Stimulated activated CD4-positive, alpha-beta T cell treated with anti-CD3 and anti-CD28 coated beads, Interleukin-4, amount 100 ng/mL, for 4 hours (primary cell): ENCODE data around the gene CDH4.

Experiments used
- DNase-seq, 2 experiments: peaks; one replicate each; pipeline ENCODE4 v3.0.0-alpha.2; 2020

The CDH4 gene

DNA sequence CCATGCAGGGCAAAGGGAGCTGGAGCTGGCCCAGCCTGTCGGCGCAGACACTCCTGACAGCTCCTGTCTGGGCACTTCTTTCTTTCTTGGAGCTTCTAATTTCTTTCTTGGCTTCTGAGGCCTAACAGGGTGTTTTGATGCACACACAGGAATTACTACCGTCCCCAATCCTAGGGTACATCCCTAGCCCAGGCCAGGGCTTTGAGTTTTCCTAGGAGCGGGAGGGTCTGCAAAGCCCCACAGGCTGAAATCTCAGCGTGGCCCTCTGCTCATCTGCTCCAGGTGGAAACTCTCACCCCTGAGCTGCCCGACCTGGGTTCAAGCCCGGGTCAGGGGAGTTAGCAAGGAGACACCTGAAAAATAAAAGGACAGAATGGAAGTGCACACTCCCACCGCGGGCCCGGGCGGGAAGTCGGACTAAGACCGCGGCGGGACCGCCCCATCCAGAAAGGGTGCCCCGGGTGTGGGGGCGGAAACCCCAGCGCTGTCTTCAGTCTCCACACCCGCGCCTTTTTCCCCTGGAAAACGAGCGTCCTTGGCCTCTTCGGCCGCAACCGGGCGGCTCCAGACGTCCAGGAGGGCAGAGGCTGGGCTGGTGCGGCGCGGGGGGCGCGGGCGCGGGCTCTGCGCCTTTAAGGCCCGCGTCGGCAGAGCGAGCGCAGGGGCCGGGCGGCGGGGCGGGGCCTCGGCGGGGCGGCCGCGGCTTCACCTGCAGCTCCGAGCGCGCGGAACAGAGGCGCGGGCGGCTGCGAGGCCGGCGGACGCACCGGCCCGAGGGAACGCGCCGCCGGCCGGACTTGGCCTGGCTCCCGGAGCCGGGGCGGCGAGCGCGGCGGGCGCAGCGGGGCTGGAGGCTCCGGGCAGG is at the start of gene CDH4:
TSS of gene CDH4 (plus strand) at position 733 of the 865 bp plus-strand sequence.
- DNase-seq, result no peak

DNA sequence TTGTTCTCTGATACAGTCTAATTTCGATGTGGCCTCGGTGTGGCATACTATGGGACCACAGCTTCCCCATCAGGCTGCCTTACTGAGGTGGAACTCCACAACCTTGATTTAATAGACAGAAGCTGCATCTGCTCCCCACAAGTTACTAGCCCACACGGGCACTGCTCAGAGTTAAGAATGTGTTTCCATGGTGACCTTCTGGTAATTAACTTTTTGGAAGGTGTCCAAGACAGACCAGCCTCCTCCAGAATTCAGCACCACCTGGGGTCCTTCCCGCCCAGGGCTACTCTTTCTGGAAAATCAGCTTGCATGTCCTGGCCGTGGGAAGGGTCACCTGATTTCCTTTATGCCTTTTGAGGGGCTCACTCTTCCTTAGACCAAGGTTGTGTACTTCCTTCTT is 48.7 kb upstream of the CDH4 start:
- no peak for DNase-seq

DNA sequence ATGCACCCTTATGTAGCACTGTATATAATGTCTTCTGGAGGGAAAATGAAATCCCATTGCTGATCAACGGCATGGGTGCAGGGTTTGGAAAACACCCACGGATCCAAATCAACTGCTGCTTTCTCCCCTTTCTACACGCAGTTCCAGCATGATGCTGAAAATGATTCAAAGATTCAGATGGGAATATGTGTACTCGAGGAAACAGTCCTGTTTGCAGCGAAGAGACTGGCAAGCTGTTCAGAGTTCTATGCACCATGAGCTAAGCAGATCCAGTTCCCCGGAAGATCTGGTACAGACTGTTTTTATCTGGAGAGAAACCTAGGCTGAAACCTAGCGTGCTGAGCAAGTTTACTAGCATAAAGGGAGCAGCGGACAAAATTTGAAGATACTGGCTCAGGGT is 47.9 kb upstream of the CDH4 start:
- DNase-seq, result no peak

DNA sequence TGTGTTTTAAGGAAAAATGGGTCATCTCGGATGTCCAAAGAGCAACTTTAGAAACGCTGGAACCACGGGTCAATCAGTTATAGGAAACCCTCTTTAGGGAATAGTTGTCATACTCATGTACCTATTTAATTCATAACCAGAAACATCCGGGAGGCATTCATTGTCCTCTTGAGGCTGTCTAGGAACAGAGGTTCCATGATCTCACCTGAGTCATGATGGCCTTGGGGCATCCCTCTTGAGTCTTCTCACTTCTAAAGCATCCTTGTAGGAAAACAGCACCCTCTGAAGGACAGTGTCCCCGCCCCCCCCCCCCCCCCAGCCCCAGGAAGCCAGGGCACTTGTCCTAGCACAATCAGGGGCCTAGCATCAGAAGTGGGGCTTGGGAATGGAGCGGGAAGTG is 46.3 kb upstream of the CDH4 start:
- DNase-seq, result no peak

DNA sequence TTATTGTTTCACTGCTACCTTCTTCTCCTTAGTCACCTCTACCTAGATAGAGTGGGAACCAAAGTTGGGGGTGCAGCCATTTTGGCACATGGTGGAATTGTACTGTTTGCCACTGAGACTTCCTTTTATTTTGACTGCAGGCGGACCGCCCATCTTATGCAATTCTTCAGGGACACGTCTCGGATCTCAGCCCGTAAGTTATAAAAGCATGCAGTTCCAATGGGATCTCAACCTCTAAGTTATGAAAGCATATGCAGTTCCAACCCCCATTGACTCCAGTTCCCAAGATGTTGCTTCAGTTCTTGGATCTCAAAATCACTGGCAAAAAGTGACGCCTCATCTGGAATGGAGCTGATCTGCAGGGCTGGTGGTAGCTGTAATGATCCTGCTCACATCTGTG is 41.2 kb upstream of the CDH4 start:
- DNase-seq, result no peak

DNA sequence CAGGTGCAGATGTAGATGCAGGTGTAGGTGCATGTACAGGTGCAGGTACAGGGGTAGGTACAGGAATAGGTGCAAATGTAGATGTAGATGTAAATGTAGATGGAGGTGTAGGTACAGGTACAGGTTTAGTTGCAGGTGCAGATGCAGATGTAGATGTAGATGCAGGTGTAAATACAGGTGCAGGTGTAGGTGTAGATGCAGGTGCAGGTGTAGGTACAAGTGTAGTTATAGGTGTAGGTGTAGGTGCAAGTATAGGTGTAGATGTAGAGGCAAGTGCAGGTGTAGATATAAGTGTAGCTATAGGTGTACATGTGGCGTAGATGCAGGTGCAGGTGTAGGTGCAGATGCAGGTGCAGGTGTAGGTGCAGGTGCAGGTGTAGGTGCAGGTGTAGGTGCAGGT is 34.2 kb upstream of the CDH4 start:
- no peak for DNase-seq

DNA sequence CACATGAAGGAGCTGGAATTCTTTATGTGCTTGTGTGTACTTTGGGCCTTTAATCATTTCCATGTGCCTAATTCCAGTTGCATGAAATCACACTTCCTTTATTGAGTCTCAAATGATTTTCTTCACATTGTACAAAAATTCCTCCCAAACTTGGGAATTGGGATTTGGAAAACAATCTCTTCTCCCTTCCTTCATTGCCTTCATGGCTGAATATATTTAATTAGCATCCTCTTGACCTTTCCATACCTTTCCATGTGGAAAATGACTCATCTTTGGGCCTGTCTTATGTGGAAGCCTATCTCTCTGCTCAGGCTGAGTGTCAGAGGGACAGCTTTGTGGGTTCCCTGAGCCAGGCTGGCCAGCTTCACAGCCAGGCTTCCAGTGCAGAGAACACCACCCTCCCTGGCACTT is 33.0 kb upstream of the CDH4 start:
- DNase-seq, result no peak

DNA sequence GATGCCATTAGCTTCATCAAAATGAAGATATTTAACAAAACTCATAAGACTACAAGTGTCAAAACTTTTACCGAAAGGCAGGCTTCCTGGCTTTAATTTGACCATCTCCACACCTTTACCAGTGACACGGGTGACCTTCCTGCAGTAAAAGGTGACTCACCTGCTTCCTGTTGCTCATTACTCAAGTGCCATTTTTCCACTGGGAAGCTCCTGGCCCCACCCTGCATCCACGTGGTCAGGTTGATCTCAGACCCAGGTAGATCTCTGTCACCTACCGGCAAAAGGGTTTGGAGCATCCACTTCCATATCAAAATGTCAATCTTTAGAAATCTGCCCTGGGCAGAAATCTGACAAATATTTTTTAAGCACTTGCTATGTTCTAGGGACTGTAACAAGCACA is 31.9 kb upstream of the CDH4 start:
- no peak for DNase-seq

DNA sequence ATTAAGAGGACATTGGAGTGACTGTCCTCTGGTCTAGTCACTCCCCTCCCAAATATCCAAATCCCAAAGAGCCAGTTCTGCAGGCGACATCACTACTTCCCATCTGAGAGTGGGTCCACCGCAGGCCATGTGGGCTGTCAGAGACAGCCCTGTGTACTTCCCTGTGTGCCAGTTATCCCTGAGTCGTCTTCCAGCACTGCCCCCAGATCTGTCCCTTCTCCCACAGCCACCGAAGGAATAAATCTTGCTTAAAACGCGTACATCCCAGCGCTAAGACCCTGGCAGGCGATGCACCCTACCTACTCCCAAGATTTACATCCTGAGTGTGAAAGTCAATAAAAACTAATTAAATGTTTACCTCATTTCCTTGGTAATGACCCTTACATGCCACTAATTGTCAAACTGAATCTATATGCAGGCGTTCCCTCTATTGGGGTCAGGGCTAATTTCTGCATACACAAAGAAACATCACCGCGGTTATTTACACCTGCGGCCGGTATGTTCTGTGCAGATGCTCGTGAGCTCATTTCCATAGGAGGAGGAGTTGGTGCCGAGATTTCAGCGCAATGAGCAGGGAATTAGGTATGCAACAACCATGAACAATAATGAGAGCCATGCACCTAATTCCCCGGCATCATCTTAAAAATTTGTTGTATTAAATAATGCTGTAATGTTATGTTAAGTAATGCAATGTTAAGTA is 31.3 kb upstream of the CDH4 start:
- DNase-seq, result no peak

DNA sequence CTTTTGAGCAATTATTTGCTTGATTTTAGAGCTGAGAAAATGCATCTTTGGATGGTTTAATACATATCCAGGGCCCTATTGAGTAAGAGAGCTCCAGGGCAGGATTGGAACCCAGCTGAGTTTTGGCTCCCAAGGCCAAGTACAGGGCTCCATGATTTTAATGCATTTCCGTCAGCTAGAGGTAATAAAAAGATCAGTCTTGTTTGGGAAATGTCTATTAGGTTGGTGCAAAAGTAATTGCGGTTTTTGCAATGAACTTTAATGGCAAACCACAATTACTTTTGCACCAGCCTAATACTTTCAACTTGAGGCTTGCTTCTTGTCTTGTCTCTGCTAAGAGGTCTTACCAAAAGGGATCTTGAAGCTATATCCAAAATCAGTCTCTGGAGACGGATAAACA is 29.4 kb upstream of the CDH4 start:
- no peak for DNase-seq

DNA sequence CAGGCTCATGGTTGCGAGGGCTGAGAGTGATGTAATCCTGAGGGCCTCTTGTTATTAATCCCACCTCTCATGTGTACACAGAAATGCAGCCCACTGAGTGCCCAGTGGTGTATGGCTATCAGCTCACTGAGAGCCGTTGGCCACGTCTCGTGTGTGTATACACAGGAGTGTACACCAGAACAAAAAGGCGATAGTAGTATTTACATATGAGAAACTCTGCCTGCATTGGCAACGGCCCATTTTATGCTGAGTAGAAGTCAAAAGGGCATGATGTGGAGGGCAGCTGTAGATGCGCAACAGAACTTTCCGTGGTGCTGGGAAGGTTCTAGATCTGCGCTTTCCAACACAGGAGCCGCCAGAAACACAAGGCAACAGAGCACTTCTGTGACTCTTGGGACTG is 28.9 kb upstream of the CDH4 start:
- DNase-seq, result no peak

DNA sequence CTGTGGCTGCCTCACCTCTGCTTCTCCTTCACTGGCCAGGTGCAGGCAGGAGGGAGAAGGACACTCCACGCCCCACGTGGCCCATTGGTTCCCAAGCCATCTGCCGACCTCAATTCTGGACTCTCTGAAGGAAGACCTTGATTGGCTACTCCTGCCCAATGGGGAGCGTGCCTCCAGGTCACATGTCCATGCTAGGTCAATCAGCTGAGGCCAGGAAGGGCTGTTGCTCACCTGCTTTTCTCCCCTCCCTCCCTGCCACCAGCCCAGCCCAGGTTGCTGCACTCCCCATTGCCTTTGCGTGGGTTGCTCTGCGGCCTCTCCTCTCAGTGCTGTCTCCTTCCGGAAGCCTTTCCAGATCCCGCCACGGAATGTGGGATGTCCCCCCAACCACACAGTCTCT is 21.9 kb upstream of the CDH4 start:
- DNase-seq, result no peak

DNA sequence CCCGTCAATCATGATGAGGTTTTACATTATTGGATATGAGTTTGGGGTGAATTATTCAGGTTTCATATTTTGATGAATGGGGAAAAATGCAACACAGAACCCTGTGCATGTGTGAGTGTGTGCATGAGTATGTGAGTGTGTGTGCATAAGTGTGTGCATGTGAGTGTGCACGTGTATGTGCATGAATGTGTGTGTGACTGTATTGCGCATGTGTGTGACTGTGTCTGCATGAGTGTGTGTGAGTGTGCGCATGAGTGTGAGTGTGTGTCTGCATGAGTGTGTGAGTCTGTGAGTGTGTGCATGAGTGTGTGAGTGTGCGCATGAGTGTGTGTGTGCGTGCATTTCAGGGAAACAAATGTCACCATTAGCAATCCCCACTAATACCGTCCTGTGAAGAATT is 18.5 kb upstream of the CDH4 start:
- no peak for DNase-seq

DNA sequence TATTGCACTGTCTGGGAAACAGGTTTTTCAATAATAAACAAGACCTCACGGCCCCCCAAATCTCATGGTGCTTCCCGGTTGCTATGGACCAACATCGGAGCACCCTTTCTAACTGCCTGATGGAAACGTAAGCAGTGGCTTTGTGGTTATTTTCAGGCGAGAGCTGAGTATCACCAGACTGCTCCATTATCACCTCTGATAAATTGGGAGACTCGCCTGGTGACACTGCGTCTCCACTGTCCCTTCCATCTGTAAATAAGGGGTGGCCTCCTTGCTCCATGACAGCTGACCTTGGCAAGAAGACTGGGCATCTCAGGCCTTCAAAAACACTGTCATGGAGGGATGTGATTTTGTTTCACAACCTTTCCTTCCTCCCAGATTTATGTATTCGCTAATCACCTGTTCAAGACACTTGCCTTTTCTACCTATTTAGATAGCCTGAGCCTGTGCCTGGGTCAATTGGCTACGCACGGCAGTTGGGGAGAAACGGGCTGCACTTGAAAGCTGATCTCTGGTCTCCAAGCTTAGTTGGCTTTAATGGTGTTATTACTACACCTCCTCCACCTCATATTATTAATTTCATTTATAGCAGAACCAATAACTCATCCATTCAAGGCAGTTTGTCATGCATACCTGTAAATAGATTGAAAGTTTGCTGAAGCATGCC is 17.7 kb upstream of the CDH4 start:
- DNase-seq, result no peak

DNA sequence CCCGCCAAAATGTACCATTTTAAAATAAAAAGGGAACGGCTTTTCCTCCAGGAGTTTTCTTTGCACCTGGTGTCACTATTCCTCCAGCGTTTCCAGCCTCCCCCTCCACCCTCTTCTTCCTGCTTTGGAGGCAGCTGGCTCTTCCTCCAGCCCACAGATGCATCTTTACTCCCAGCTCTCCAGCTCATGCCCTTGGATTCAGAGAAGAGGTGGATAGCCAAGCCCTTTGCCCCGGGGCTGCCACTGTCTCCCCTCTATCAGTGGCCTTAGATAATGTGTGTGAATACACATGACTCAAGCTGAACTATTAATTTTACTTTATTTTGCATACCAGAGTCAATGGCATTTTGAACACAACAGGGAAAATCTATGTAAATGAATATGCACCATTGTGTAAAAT is 15.3 kb upstream of the CDH4 start:
- DNase-seq, result no peak

DNA sequence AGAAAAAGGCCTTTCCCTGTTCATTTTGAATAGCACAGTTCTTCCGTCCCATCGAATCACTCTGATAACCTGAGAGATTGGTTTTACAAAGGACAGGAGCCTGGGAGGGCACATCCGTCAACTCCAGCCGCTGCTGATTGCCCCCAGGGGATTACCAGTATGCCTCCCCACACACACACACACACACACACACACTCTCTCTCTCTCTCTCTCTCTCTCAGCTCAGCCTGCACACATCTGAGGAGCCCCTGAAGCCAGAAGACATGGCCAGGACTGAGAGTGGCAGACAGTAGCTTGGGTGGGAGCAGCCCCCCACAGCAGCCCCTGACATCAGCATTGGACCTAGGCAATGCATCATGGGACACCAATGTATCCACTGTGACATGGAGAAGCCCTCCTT is 13.2 kb upstream of the CDH4 start:
- DNase-seq, result no peak

DNA sequence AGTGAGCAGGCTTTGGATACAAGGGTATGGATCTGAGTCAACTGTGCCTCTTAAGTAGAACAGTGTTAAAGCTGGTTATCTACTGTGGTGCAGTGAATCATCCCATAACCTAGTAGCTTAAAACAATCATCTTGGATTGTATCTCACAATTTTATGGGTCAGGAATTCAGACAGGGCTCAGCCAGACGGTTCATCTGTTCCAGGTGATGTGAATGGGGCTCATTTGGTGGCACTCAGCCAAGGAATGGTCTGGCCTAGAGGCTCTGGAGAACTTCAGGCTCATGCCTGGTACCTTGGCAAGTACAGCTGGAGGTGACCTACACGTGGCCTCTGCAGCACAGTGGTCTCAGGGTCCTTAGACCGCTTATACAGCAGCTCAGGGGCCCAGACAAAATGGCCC is 11.2 kb upstream of the CDH4 start:
- DNase-seq, result no peak

DNA sequence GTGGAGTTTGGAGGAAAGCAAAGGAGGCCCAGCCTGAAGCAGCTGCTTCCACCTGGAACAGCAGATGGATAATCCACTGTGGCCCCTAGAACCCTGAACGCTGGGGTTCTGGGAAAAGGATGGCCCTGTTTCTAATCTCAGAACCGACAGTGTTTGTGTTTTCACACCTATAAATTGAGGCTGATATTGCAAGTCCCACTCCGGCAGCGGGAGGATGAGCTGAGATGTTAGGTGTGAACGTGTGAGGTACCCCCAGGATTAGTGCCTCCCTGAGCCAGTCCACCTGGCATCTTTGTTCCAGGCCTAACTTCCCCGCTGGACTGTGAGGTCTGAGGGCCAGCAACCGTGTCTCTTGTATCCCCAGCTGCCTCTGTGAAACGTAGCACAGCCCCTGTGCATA is 7.8 kb upstream of the CDH4 start:
- no peak for DNase-seq

DNA sequence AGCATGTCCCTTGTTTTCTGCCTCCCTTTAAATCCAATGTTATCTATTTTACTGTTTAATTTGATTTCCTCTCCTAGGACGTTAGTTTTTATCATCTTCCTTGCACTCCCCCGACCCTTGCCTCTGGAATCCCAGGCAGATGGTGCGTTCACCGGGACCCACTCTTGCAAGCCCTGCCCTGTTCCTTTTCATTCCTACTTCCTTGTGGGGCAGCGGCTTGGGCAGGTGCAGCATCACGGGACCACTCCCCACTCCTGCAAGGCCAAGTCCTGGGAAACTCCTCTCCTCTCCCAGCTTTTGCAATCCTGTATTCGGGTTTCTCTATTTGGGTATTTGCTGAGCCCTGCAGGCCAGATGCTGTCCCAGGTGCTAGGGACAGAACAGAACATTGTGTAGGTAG is 5.8 kb upstream of the CDH4 start:
- DNase-seq, result no peak

DNA sequence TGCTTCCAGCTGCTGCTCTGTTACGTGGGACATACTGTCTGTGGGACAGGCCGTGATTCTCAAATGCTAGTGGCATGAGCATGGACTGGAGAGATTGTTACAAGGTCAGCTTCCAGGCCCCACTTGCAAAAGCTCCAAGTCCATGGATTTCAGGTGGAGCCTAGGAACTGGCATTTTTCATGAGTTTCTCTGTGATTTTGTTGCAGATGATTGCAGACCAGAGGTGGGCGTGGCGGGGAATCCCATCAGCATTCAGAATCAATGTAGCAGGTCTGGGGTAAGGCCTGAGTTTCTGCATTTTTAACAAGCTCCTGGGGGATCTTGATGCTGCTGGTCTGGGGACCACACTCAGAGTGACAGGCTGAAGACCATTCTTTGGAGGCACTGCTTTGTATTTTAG is 2.4 kb upstream of the CDH4 start:
- DNase-seq, result no peak

DNA sequence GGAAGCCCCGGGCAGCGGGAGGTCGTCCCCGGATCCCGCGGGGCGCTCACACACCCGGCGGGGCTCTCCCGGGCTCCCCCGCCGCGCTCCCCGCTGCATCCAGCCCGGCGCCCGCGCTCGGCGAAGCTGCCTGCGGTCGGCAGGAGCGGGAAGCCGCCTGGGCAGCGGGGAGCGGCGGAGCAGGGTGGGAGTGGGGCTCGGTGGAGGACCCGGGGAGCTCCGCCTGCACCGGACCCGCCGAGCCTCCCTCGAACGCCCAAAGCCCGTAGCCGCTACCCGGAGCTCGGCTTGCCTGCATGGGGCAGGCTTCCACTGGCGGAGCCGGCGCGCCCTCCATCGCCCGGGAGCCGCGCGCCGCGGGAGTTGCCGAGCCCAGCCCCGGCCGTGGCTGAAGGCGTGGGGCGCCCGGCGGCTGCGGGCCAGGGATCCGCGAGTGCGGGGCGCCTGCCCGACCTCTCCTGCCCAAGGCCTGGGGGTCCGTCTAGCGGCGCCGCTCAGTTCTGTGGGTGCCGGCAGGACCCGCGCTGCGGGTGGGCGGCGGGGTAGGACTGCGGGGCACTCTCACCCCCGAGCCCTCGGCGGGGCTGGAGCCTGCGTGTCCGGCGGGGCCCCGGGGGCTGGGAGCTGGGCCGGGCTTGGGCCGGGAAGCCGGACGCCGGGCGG is 671 bp downstream of the CDH4 start:
- DNase-seq, result no peak

DNA sequence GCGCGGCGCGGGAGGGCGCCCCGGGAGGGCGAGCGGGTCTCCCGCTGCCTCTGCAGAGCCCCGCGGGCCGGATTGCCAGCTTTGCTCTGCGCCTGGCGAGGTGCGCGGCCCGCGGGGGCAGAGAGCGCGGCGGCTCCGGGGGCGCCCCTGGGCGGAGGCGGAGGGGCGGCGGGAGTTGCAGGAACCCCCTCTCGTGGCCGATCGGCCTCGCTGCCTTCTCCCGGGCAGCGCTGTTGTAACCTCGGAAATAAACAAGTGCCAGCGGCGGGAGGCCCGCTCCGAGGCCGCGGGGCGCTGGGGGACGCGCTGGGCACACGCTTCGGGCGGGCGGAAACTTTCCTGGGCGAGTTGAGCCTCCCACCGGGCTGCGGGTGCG is 1.2 kb downstream of the CDH4 start:
- DNase-seq, result no peak

DNA sequence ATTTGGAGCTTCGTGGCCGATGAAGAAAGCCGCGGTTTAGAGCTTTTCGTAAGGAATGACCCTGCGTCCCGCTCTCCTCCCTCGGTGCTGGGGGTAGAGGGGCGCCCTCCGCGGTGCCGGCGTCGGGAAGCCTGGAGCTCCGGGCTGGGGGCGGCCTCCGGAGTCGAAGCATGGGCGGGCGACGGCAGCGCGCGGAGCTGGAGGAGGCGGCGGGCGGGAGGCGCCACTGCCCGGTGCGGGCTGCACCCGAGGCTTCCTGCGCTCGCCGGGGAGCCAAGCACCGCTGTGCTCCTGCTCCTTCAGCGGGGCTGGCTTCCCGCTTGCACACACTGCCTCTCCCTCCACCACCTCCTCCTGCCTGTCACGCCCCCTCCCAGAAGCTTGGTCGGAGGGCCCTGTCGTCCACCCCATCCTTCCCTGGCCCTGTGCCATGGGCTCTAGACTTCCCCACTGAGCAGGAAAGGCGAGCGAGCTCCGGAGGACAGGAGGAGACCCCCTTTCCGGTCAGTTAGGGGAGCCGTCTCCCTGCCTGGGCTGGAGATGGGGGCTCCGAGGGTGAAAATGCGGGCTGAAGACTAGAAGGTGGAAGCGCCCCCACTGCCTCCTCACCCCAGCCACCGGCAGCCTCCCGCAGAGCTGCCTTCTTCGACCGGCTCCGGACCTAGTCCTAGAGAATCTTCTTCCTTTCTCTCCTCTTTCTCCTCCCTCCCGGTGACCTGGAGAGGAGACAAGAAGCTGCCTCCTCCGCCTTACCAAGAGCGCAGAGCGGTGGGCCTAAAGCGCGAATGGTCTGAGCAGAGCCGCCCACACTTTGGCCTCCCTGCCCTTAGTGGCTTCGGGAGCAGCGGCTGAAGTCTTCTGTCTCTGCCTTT is 1.8 kb downstream of the CDH4 start:
- no peak for DNase-seq
